HepG2 (cell line): ENCODE results near the gene CTNNA2.

ENCODE experiments used
- CBFB ChIP-seq: sonication (generic); formaldehyde crosslinking; IDR thresholded peaks from 2 replicates; pipeline ENCODE4 v1.4.0; 2020; ENCODE audit warnings: missing genetic modification reagents
- ESRRA ChIP-seq: sonication (generic); formaldehyde crosslinking; IDR thresholded peaks from 2 replicates; pipeline ENCODE4 v1.5.1; 2020; ENCODE audit warnings: mild to moderate bottlenecking, low read depth, missing genetic modification reagents
- EZH2 ChIP-seq: conservative IDR thresholded peaks from 2 replicates; pipeline ENCODE4 v1.6.1; 2012; ENCODE audit warnings: mild to moderate bottlenecking, low read depth, low read length, moderate library complexity
- KLF12 ChIP-seq: sonication (generic); formaldehyde crosslinking; IDR thresholded peaks from 2 replicates; pipeline ENCODE4 v1.4.0; 2020; ENCODE audit warnings: missing genetic modification reagents, borderline replicate concordance
- NBN ChIP-seq: fragments of 450-650 bp; conservative IDR thresholded peaks from 2 replicates; pipeline ENCODE4 v1.6.1; 2017
- NFIC ChIP-seq: IDR thresholded peaks from 2 replicates; pipeline ENCODE4 v1.6.1; 2012; ENCODE audit warnings: mild to moderate bottlenecking, low read length, inconsistent platforms
- SIN3A ChIP-seq: IDR thresholded peaks from 2 replicates; pipeline ENCODE4 v1.6.1; 2011; ENCODE audit warnings: low read depth, mild to moderate bottlenecking, control low read depth, low read length, borderline replicate concordance
- YEATS4 ChIP-seq: sonication (generic); formaldehyde crosslinking; IDR thresholded peaks from 2 replicates; pipeline ENCODE4 v1.4.0; 2020; ENCODE audit warnings: missing genetic modification reagents, borderline replicate concordance
- YY1 ChIP-seq: IDR thresholded peaks from 2 replicates; pipeline ENCODE4 v1.6.1; 2011; ENCODE audit warnings: low read length, low read depth, moderate library complexity, mild to moderate bottlenecking; ENCODE audit not compliant: insufficient read depth, insufficient replicate concordance
- ZFP62 ChIP-seq: sonication (generic); formaldehyde crosslinking; IDR thresholded peaks from 2 replicates; pipeline ENCODE4 v1.4.0; 2020; ENCODE audit warnings: missing genetic modification reagents
- ZFX ChIP-seq: sonication (generic); formaldehyde crosslinking; IDR thresholded peaks from 2 replicates; pipeline ENCODE4 v1.4.0; 2020; ENCODE audit warnings: mild to moderate bottlenecking, low read depth, missing genetic modification reagents, moderate library complexity
- ZNF644 ChIP-seq: IDR thresholded peaks from 2 replicates; pipeline ENCODE4 v1.6.1; 2016; ENCODE audit warnings: low read depth
- TF ChIP-seq, protein P1 (sequence below): fragments of 450-650 bp; IDR thresholded peaks from 2 replicates; pipeline ENCODE4 v1.6.1; 2017
- TF ChIP-seq, protein P2 (sequence below): sonication (generic); formaldehyde crosslinking; IDR thresholded peaks from 2 replicates; pipeline ENCODE4 v1.5.0; 2020; ENCODE audit warnings: mild to moderate bottlenecking, missing genetic modification reagents, moderate library complexity

DNA sequence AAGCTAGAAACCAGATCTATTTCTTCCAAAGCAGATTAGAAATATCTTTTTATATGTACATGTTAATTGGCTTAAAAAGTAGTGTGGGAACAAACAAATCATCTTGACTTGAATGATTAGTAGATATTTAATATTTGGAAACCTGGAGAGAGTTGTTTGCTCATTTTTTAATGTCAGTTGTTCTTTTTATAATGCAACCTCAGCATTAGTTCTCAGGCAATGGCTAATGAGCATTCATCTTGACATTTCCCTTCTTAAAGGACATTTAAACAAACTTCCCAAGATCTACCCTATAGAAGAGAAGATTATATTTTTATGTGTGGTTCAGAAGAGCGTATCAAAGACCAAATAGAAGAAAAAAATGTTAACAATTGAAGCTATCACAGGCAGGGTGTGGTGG, 334.0 kb downstream of the CTNNA2 start:
- TF ChIP-seq NFIC (no peak), ESRRA (CRISPR knock-in tag) (no peak), ZFX (CRISPR knock-in tag) (no peak), YEATS4 (CRISPR knock-in tag) (no peak), EZH2 (no peak), YY1 (no peak), KLF12 (no peak), ZNF644 (CRISPR knock-in tag) (no peak), SIN3A (no peak), CBFB (no peak), ZFP62 (CRISPR knock-in tag) (no peak), NBN (no peak)
- TF ChIP-seq, protein P1, sequence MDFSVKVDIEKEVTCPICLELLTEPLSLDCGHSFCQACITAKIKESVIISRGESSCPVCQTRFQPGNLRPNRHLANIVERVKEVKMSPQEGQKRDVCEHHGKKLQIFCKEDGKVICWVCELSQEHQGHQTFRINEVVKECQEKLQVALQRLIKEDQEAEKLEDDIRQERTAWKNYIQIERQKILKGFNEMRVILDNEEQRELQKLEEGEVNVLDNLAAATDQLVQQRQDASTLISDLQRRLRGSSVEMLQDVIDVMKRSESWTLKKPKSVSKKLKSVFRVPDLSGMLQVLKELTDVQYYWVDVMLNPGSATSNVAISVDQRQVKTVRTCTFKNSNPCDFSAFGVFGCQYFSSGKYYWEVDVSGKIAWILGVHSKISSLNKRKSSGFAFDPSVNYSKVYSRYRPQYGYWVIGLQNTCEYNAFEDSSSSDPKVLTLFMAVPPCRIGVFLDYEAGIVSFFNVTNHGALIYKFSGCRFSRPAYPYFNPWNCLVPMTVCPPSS, result no peak
- TF ChIP-seq, protein P2, sequence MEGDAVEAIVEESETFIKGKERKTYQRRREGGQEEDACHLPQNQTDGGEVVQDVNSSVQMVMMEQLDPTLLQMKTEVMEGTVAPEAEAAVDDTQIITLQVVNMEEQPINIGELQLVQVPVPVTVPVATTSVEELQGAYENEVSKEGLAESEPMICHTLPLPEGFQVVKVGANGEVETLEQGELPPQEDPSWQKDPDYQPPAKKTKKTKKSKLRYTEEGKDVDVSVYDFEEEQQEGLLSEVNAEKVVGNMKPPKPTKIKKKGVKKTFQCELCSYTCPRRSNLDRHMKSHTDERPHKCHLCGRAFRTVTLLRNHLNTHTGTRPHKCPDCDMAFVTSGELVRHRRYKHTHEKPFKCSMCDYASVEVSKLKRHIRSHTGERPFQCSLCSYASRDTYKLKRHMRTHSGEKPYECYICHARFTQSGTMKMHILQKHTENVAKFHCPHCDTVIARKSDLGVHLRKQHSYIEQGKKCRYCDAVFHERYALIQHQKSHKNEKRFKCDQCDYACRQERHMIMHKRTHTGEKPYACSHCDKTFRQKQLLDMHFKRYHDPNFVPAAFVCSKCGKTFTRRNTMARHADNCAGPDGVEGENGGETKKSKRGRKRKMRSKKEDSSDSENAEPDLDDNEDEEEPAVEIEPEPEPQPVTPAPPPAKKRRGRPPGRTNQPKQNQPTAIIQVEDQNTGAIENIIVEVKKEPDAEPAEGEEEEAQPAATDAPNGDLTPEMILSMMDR, result no peak
